HK-2 (cell line): Measurements from ENCODE around the gene HOXB3.
"Not testable (repeated sequence)": the region's sequence is repeated elsewhere in the genome, so short reads cannot be mapped to it uniquely, and the experiment has no call there.

Experiments
- DNase-seq: peaks from one replicate; pipeline ENCODE4 v3.0.0-alpha.2; 2018; ENCODE audit not compliant: unreplicated experiment

Gene HOXB3

DNA sequence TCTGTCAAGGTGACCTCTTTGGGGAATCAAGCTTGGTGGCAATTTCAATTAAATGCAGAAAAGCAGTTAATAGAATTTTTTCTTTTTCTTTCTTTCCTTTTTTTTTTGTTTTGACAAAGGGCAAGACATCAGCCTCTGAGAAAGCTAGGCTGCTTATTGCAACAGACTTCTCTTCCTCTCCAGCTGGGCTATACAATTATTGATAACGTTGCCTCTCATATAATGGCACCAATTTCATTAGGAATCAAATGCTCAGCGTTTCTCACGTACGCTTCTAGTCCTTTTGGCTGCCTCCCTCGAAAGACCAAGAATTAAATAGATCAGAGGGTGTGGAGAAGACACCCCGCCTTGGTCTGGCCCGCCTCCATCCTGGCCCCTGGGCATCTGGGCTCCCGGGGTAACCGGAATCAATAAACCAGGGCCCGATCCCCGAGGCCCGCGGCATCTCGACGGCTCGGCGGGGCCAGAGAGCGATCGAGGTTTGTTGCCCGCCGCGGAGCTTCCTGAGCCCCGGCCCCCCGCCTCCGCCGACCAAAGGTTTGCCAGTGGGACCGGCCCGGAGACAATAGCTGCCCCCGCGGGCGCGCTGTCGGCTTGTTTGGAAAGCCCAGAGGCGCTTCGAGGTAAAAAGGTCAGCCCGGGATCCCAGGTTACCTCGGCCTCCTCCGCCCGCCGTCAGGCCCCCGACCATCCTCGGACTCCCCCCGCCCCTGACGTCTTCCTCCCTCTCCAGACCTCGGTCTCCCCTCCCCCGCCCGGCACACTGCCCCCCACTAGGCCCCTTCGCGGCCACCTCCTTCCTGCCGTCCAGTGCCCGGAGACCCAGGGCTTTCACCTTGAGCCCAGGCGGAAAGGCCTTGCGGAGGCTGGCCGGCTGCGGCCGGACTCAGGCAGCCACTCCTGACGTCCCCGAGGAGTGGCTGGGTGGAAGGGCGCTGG lies 63.2 kb downstream of the HOXB3 start:
- no peak for DNase-seq

DNA sequence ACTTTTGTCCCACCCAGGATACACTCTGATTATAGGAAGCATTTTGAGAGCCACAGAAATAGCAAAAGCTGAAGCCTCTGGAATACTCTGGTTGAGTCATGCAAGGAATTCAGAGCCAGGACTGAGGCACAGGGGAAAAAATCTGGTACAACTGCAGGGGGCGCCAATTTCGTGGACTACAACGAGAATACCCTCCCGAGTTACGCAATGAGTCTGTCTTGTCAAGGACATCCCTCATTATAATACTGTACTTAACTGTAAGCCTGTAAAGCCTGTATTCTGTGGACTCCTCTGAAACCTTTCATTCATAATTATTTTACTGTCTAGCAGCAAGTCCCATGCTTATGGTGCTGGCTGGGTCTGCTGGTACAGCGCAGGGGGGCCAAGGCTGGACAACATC lies 67.0 kb downstream of the HOXB3 start:
- no peak for DNase-seq

DNA sequence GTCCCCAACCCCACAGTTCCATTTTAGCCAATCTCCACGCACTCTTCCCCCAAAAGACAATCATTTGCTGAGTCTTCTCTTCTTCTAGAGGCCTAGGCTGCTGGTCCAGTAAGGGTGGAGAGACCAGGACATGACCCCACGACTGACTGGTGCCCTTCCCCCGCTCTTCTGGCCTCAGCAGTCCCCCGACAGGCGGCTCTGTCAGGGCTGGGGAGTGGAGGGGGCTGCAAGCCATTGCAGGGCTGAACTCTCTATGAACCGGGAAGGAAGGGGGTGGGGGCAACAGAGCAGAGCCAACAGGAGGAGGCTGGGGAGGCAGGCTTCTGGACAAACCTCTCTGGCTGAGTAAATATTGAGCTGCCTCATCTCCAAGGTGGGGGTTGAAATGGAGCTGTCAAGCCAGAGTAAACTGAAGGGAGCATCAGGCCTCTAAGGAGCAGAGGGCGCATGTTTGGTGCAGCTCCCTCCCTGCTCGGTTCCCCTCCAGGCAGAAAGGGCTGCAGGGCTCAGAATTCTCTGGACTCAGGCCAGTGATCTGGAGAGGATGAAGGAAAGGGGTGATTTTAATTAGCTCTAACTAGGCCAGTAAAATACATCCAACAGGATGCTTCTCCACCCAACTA lies 67.9 kb downstream of the HOXB3 start:
- DNase-seq, result no peak

DNA sequence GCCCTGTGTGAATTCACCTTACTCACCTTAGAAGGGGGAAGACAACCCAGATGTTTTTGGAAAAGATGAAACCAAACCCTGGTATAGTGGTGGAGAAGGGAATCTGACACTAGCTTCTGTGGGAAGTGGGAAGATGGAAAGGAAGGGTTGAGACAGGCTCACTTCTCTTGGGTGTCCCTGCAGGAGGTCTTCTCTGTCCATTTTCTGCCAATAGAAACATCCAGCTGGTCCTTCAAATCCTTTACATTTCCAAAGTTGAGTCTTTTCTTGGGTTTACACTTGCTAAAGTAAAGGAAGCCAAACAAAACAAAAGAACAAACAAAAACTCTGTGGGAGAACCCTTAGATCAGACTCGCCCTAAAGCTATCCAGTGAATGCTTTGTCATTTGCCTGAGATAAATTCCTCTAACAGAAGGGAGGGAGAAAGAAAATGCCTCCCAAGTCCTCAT lies 69.4 kb downstream of the HOXB3 start:
- no peak for DNase-seq

DNA sequence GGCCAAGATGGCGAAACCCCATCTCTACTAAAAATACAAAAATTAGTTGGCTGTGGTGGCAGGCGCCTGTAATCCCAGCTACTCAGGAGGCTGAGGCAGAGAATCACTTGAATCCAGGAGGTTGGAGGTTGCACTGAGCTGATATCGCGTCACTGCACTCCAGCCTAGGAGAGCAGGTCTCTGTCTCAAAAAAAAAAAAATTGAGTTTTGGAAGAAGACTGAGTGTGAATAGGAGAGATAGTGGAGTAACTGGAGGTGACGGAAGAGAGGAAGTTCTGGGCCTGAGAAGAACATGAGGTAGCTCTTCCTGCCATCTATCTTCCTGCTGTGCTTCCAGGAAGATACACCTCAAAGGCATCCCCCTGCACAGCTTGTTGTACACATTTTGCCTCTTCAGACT lies 70.6 kb downstream of the HOXB3 start:
- no peak for DNase-seq

DNA sequence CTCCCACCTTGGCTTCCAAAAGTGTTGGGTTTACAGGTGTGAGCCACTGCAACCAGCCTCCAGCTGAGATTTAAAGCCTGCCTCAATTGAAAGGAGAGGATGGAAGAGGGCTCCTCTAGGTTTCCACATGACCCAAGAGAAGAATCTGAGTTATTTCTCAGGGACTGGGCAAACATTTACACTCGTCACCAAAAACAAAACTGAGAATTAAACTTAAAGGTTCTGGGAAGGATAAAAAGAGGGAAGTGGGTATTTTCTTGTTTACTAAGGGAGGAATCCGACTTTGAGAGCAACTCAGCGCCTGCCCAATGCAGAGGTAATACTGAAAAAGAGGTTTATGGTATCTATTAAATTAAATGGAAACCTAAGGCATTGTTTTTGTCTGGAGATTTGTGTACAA lies 72.6 kb downstream of the HOXB3 start:
- DNase-seq, result no peak

DNA sequence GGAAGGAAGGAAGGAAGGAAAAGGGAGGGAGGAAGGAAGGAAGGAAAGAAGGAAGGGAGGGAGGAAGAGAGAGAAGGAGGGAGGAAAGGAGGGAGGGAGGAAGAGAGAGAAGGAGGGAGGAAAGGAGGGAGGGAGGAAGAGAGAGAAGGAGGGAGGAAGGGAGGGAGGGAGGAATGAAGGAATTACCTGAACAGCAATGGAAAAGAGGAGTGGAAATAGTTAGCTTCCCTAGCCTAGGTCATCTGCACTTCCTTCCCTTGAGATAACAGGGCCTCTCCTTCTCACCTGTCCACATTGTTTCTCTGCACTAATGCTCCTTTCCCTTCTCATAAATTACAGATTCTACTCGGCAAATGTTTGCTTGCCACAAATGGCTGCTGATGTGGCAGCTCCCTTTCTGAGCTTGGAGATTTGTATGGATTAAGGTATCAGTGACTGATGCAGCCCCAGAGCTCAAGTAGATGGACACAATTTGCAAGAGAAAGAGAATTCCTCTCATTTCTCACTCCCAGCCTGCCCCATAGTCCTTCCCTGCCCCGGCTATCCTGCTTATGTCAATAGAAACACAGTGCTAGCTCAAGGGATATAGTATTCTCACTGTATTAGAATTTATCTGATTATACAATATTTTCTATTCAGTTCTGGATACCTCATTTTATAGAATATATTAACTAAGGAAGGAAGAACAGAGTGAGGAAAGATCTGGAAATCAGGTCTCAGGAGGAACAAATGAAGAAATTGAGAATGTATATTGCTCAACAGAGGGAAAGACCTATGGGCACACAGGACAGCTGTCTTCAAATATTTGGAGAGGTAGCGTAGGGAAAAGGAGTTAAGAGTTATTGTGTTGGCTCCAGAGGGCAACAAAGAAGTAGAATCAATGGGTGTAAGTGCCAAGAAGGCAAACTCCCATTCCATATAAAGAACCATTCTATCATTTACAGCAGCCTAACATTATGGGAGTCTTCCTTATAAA lies 73.8 kb downstream of the HOXB3 start:
- no peak for DNase-seq

DNA sequence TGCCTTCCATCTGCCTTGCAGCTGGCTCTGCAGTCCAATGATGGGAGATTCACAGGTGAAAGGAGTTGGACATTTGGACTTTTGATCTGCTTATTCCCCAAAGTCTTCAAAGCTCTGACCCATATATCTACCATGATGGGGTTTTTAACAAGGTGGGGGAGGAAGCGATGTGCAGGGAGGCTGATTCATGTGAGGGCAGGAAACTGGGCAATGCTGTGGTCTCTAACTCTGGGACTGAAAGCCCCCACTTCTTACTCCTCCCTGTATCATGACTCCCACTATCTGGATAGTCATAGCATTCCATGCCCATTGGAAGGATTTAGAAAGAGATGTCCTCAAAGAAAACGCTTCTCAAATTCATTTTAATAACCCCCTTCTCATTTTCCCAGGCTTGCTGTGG lies 75.6 kb downstream of the HOXB3 start:
- DNase-seq, result no peak

DNA sequence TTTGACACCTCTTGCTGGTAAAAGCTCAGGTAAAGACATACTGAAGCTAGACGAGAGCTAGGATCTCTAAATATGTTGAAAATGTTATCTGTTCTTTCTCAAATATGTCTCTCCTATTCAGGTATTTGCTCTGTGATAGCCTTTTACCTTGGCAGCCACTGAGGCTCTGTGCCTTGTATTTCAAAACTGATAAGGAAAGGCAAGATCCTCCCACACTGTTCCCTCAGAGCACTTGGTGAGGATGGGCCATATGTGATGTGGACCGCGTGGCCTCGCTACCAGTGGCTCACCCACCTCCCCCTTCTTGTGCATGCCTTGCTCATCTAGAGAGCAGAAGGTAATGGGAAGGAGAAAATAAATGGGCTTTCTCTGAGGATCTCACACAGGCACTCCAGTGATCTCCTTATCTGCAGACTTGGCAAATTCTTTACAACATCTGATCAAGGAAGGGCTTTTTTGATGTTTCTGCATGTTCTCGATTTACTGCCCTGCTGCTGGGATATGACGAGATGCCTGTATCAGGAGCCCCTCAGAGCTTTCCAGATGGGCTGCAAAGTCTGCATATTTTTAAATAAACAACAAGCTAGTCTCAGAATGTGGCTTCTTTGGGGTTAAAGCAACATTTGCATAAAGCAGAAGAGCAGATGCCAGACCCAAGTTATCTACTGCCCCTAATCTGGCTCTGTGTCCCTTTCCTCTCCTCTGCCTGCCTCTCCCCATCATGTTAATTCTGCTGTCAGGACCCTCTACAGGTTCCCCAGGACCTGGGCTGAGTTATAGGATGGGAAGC lies 76.2 kb downstream of the HOXB3 start:
- no peak for DNase-seq

DNA sequence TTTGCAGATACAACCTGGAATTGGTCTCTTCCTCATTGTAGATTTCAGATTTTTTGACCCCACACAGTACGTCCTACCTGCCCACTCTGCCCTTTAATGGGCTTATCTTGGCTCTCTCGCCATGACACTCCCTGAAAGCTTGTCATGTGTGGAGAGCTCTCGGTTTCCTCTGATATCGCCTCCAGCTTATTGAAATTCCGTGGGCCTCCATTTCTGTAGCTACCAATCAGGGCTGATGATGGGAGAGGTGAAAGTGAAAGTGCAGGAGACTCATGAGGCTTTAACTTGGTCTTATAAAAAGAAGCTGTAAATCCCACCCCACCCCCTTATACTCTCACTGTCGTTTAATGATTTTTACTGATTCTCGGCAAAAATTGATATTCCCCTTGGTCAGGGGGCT lies 76.9 kb downstream of the HOXB3 start:
- no peak for DNase-seq

DNA sequence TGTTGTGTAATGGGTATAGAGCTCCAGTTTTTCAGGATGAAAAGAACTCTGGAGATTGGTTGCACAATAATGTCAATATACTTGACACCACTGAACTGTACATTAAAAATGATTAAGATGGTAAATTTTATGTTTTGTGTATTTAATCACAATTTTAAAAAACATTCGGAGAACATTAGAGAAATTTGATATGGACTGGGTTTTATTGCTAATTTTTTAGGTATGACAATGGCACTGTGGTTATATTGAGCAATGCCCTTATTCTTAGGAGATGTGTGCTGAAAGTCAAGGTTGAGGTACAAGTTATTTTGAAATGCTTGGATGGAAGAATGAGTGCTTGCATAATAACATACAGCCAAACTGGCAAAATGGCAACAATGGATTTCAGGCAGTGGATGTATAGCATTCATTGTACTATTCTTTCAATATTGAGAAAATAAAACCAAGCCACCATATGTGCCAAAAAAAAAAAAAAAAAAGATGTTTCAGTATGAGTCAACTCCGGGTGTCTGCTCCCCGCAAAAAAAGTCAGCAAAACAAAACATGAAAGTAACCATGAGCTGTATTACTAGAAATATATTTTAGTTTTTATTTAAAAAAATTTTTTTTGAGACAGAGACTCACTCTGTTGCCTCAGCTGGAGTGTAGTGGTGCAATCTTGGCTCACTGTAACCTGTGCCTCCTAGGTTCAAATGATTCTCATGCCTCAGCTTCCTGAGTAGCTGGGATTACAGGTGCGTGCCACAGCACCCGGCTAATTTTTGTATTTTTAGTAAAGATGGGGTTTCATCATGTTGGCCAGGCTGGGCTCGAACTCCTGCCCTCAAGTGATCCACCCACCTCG lies 79.1 kb downstream of the HOXB3 start:
- no peak for DNase-seq

DNA sequence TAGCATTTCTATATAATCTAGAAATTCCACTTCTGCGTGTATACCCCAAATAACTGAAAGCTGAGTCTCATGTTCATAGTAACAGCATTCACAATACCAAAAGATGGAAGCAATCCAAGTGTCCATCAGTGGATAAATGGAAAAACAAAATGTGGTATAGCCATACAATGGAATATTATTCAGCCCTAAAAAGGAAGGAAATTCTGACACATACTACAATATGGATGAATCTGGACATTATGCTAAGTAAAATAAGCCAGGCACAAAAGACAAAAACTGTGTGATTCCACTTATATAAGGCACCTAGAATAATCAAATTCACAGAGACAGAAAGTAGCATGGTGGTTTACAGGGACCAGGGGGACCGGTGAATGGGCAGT lies 79.7 kb downstream of the HOXB3 start:
- DNase-seq, result no peak

DNA sequence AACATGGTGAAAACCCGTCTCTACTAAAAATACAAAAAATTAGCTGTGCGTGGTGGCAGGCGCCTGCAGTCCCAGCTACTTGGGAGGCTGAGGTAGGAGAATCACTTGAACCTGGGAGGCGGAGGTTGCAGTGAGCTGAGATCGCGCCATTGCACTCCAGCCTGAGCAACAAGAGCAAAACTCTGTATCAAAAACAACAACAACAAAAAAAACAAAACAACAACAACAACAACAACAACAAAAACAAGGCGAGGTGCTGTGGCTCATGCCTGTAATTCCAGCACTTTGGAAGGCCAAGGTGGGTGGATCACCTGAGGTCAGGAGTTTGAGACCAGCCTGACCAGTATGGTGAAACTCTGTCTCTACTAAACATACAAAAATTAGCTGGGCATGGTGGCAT lies 80.3 kb downstream of the HOXB3 start:
- DNase-seq, result not testable (repeated sequence)

DNA sequence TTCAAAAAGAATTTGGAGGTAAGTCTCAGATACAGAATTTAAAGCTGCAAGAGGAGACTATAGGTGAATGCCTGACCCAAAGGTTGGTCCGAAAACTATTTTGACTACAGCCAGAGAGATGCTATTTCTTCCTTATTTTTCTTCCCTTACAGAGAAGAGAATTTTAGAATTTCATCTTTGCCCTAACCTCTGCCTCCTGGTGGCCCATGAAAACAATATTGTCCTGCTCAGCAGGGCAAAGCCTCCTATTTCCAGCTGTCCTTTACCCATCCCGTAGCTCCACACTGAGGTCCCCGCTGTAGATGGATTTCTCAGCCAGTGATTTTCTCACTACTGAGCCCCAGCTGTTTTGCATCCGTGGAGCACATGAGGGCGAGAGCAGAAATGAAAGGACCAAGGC lies 83.8 kb downstream of the HOXB3 start:
- DNase-seq, result no peak

DNA sequence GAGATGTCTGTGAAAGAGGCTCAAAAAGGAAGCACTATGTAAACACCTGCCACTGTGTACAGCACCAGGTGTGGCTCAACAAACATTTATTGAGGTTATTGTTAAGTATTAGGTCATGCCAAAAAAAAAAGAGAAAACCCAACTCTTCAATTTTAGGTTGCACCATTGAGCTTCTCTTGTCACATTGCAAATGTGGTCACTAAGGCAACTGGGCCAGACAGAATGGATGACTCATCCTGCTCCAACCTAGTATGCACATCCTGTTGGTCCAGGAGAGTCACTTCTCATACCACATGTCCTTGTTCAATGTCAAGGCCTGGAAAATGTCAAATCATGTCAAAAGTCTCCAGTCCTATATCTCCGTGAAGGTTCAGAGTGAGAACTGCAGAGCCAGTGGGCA lies 84.3 kb downstream of the HOXB3 start:
- no peak for DNase-seq

DNA sequence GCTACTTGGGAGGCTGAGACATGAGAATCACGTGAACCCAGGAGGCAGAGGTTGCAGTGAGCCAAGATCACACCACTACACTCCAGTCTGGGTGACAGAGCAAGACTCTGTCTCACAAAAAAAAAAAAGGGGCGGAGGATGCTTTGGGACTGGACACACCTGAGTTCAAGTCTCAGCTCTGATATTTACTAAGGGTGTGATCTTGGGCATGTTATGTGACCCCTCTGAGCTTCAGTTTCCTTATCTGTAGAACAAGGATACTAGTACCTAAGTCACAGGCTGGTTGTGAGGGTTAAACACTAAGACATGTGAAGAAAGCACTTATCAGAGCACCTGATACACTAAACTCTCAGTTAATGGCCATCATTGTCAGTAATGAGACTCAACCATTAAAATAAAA lies 85.1 kb downstream of the HOXB3 start:
- no peak for DNase-seq

DNA sequence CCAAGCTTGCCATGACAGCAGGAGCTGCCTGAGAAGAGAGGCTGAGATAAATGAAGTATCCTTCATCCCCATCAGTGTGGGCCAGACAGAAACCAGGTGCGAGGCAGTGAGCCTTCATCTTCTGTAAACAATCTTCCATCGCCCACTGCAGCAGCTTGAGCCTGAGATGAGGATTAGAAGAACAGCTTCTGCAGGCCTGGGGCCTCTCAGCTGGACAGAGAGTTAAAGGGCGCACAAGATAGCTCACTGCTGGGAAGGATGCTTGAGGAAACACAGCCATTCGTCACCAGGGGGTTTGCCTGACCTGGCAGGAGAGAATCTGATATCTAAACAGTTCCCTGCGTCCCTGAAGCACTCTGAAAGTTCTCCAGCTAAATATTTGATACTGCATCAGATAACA lies 86.3 kb downstream of the HOXB3 start:
- DNase-seq, result no peak

DNA sequence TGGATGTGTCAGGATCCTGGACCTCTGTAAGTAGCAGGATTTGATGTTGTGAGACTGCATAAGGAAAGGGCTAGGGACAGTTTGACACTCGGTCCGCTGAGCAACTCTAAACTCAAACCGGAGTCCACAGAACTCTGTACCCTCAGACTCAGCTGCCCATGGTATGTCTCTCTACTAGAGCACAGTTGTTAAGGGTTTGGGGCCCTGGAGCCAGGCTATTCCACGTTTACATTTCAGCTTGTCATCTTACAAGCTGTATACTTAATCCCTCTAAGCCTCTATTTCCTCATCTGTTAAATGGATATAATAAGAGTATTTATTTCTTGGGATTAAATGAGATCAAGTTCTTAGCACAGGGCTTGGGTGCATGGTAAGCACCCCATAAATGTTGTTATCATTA lies 87.1 kb downstream of the HOXB3 start:
- DNase-seq, result no peak

DNA sequence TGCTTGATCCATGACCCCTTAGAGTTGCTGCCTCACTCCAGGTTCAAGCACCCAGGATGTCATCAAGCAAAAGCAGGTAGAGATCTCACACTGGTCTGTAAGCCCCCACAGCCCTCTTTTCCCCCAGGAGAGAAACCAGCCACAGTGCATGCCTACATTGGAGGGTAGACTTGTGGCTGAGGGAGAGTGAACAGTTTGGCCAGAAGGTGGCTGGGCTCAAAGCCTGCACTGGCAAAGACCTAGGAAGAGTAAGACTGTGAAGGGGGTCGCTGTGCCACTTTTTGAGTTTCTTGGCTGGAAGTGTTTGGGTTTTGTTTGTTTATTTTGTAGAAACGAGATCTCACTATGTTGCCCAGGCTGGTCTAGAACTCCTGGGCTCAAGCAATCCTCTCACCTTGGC lies 87.7 kb downstream of the HOXB3 start:
- DNase-seq, result no peak
